ENCODE data around the gene NR6A1.

- TF ChIP-seq ARNTL (CRISPR knock-in tag; IDR thresholded peaks at IDR 0.05; ENCODE audit: borderline replicate concordance, low read depth) (no peak), ZFP30 (CRISPR knock-in tag; IDR thresholded peaks at IDR 0.05) (no peak)
Measured at GRCh38 chr9:124621371-124622328, 149.5 kb downstream of the NR6A1 start.

Measured in SK-N-SH treated with all-trans-retinoic acid at 6 μM for 48 hours (cell line).